HepG2 (cell line): ENCODE data around the gene NFYC.

Experiments
- FOXK2 ChIP-seq: fragments of 450-650 bp; IDR thresholded peaks from 2 replicates; pipeline ENCODE4 v1.6.1; 2016
- FOXP1 ChIP-seq, 2 experiments: fragments of 450-650 bp in 1 of 2; IDR thresholded peaks; 2 replicates each; pipeline ENCODE4 v1.6.1; 2017 to 2018; ENCODE audit warnings: antibody characterized with exemption in 1 of 2
- NBN ChIP-seq: fragments of 450-650 bp; conservative IDR thresholded peaks from 2 replicates; pipeline ENCODE4 v1.6.1; 2017
- RFX5 ChIP-seq: IDR thresholded peaks from 2 replicates; pipeline ENCODE4 v1.6.1; 2011; ENCODE audit warnings: low read depth, low read length, improper control_type of control experiment
- ZBTB20 ChIP-seq: sonication (generic); formaldehyde crosslinking; IDR thresholded peaks from 2 replicates; pipeline ENCODE4 v1.8.1; 2023; ENCODE audit warnings: missing genetic modification reagents, low read depth, mild to moderate bottlenecking, borderline replicate concordance
- ZNF878 ChIP-seq: sonication (generic); formaldehyde crosslinking; IDR thresholded peaks from 2 replicates; pipeline ENCODE4 v1.8.1; 2023; ENCODE audit warnings: mild to moderate bottlenecking, missing genetic modification reagents, moderate library complexity
- TF ChIP-seq, protein P1 (sequence below): sonication (generic); formaldehyde crosslinking; IDR thresholded peaks from 2 replicates; pipeline ENCODE4 v1.5.0; 2020; ENCODE audit warnings: mild to moderate bottlenecking, missing genetic modification reagents, moderate library complexity

GRCh38 chr1:40734882-40735628 lies 43.6 kb downstream of the NFYC start:
- no peak for TF ChIP-seq FOXK2
- TF ChIP-seq, protein P1, sequence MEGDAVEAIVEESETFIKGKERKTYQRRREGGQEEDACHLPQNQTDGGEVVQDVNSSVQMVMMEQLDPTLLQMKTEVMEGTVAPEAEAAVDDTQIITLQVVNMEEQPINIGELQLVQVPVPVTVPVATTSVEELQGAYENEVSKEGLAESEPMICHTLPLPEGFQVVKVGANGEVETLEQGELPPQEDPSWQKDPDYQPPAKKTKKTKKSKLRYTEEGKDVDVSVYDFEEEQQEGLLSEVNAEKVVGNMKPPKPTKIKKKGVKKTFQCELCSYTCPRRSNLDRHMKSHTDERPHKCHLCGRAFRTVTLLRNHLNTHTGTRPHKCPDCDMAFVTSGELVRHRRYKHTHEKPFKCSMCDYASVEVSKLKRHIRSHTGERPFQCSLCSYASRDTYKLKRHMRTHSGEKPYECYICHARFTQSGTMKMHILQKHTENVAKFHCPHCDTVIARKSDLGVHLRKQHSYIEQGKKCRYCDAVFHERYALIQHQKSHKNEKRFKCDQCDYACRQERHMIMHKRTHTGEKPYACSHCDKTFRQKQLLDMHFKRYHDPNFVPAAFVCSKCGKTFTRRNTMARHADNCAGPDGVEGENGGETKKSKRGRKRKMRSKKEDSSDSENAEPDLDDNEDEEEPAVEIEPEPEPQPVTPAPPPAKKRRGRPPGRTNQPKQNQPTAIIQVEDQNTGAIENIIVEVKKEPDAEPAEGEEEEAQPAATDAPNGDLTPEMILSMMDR, result no peak
- TF ChIP-seq ZBTB20 (CRISPR knock-in tag), result no peak
- TF ChIP-seq NBN, result no peak
- no peak for TF ChIP-seq RFX5
- TF ChIP-seq ZNF878, result no peak
- TF ChIP-seq FOXP1 (IDR thresholded peaks at IDR 0.05), result no peak
- no peak for TF ChIP-seq FOXP1 (CRISPR knock-in tag; IDR thresholded peaks at IDR 0.05)
